Esophagus mucosa (tissue), 1 donor: ENCODE results near the gene RBM27. TPM values are rescaled to one million over a fixed set of nuclear protein-coding genes. Genes with fewer than 3 reads are reported as not detected.
"Not testable (repeated sequence)": the region's sequence is repeated elsewhere in the genome, so short reads cannot be mapped to it uniquely, and the experiment has no call there.

Experiments used
- ATAC-seq: fragments of 200-7000 bp; cut with Tn5 transposase; one replicate; pipeline ENCODE4 v1.9.1; 2020
- total RNA-seq: library from RNA; stranded (reverse); gene quantifications from one replicate; pipeline ENCODE4 v1.2.4, GENCODE V29; 2023
- donor health status: DM: yes; HTN: yes; CAD: no.

Gene RBM27
- total RNA-seq, 1 donor from 2014 or later: 7.5 TPM

GRCh38 chr5:146206257-146206656 lies 2.9 kb downstream of the RBM27 start:
- ATAC-seq: no peak

- no peak for ATAC-seq
Observed at GRCh38 chr5:146208916-146209522, 5.6 kb downstream of the RBM27 start.

GRCh38 chr5:146209714-146210113 lies 6.3 kb downstream of the RBM27 start:
- ATAC-seq: no peak

- not testable (repeated sequence) for ATAC-seq
Observed at GRCh38 chr5:146210810-146211209, 7.4 kb downstream of the RBM27 start.

- no peak for ATAC-seq
Observed at GRCh38 chr5:146213210-146213826, 9.9 kb downstream of the RBM27 start.

- not testable (repeated sequence) for ATAC-seq
Observed at GRCh38 chr5:146214881-146215280, 11.5 kb downstream of the RBM27 start.

GRCh38 chr5:146218168-146218567 lies 14.8 kb downstream of the RBM27 start:
- no peak for ATAC-seq

GRCh38 chr5:146219243-146219642 lies 15.8 kb downstream of the RBM27 start:
- ATAC-seq: no peak

- ATAC-seq: no peak
Observed at GRCh38 chr5:146221234-146221633, 17.8 kb downstream of the RBM27 start.

- ATAC-seq: no peak
Observed at GRCh38 chr5:146222005-146222404, 18.6 kb downstream of the RBM27 start.

- no peak for ATAC-seq
Observed at GRCh38 chr5:146223179-146223578, 19.8 kb downstream of the RBM27 start.

- no peak for ATAC-seq
Observed at GRCh38 chr5:146229222-146229621, 25.8 kb downstream of the RBM27 start.

GRCh38 chr5:146232223-146232622 lies 28.8 kb downstream of the RBM27 start:
- ATAC-seq: no peak

- ATAC-seq: no peak
Observed at GRCh38 chr5:146233441-146233840, 30.0 kb downstream of the RBM27 start.

- ATAC-seq: no peak
Observed at GRCh38 chr5:146238973-146239372, 35.6 kb downstream of the RBM27 start.

- ATAC-seq: no peak
Observed at GRCh38 chr5:146240951-146241350, 37.5 kb downstream of the RBM27 start.

- ATAC-seq: no peak
Observed at GRCh38 chr5:146243247-146243646, 39.8 kb downstream of the RBM27 start.

GRCh38 chr5:146248561-146248960 lies 45.2 kb downstream of the RBM27 start:
- no peak for ATAC-seq

- ATAC-seq: no peak
Observed at GRCh38 chr5:146249801-146250200, 46.4 kb downstream of the RBM27 start.

Other genes starting within 250 kb of the RBM27 start
- 0.52 TPM for gene PLAC8L1, start 98.0 kb upstream of the RBM27 start, total RNA-seq
- gene LARS1, start 21.0 kb upstream of the RBM27 start, total RNA-seq: 66.0 TPM
- not detected for gene POU4F3, start 135.2 kb downstream of the RBM27 start, total RNA-seq
- 32.6 TPM for gene TCERG1, start 243.7 kb downstream of the RBM27 start, total RNA-seq